ENCODE results near the gene UGDH. TPM values are rescaled to one million over a fixed set of nuclear protein-coding genes. Genes with fewer than 3 reads are reported as not detected.

Gene UGDH
- total RNA-seq, 3 donors from 2014 or later = 148 to 352 (median 263) TPM

- no peaks in the 10 kb centered on the region for H3K4me1 ChIP-seq (ENCODE audit: low read depth)
- H3K4me3 ChIP-seq = no peak overlapping the region
- ATAC-seq = no peak
- TF ChIP-seq, protein P1, sequence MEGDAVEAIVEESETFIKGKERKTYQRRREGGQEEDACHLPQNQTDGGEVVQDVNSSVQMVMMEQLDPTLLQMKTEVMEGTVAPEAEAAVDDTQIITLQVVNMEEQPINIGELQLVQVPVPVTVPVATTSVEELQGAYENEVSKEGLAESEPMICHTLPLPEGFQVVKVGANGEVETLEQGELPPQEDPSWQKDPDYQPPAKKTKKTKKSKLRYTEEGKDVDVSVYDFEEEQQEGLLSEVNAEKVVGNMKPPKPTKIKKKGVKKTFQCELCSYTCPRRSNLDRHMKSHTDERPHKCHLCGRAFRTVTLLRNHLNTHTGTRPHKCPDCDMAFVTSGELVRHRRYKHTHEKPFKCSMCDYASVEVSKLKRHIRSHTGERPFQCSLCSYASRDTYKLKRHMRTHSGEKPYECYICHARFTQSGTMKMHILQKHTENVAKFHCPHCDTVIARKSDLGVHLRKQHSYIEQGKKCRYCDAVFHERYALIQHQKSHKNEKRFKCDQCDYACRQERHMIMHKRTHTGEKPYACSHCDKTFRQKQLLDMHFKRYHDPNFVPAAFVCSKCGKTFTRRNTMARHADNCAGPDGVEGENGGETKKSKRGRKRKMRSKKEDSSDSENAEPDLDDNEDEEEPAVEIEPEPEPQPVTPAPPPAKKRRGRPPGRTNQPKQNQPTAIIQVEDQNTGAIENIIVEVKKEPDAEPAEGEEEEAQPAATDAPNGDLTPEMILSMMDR (IDR thresholded peaks at IDR 0.05) = no peak
- no peaks in the 10 kb centered on the region for H3K36me3 ChIP-seq (ENCODE audit: low read depth)
- intact Hi-C loops (cut with DNase I, micrococcal nuclease) = no loop called here
- H3K9me3 ChIP-seq = no peaks in the 10 kb centered on the region
- no peak for DNase-seq
These were observed 42.5 kb downstream of the UGDH start for GRCh38 chr4:39484582-39485272.

DNA sequence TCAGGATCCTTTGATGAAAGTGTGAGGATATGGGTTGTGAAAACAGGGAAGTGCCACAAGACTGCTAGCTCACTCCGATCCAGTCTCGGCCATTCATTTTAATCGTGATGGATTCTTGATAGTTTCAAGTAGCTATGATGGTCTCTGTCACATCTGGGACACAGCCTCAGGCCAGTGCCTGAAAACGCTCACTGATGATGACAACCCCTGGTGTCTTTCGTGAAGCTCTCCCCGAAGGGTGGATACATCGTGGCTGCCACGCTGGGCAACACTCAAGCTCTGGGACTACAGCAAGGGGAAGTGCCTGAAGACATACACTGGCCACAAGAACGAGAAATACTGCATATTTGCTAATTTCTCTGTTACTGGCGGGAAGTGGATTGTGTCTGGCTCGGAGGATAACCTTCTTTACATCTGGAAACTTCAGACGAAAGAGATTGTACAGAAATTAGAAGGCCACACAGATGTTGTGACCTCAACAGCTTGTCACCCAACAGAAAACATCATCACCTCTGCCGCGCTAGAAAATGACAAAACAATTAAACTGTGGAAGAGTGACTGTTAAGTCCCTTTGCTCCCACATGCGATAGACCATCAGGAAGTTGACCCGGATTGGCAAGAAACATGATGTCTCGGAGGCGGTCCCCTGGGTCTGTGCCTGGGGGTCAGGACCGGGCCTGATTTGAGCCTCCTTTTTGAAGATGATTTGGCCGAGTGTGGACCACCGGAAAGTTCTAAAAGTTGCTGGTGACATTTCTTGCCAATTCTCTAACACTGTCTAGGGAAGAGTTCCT, 46.1 kb downstream of the UGDH start:
- Histone ChIP-seq H3K36me3 (ENCODE audit: low read depth) (no peaks in the 10 kb centered on the region), H3K4me3 (no peak overlapping the region), H3K9me3 (no peaks in the 10 kb centered on the region), H3K4me1 (ENCODE audit: low read depth) (no peaks in the 10 kb centered on the region)
- DNase-seq = no peak
- ATAC-seq = peak; percentile 24
- intact Hi-C loops (cut with DNase I, micrococcal nuclease) = no loop called here
- TF ChIP-seq, protein P1 (IDR thresholded peaks at IDR 0.05) = no peak

DNA sequence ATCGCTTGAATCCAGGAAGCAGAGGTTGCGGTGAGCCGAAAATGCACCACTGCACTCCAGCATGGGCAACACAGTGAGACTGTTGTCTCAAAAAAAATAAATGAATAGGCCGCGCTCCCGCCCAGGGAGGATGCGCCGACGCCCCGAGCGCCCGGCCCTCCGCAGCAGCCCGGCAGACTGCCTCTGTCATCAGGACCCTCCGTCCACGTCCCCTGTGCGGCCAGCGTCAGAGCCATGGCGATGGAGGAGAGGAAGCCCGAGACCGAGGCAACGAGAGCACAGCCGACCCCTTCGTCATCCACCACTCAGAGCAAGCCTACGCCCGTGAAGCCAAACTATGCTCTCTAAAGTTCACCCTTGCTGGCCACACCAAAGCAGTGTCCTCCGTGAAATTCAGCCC, 47.0 kb downstream of the UGDH start:
- ATAC-seq (no peak), DNase-seq (no peak)
- Histone ChIP-seq H3K4me1 (ENCODE audit: low read depth) (no peaks in the 10 kb centered on the region), H3K36me3 (ENCODE audit: low read depth) (no peaks in the 10 kb centered on the region), H3K4me3 (no peak overlapping the region), H3K9me3 (no peaks in the 10 kb centered on the region)
- intact Hi-C loops (cut with DNase I, micrococcal nuclease) = no loop called here
- TF ChIP-seq, protein P1 (IDR thresholded peaks at IDR 0.05) = no peak

GRCh38 chr4:39476187-39476895, 50.9 kb downstream of the UGDH start:
- no peaks in the 10 kb centered on the region for H3K4me1 ChIP-seq (ENCODE audit: low read depth)
- no peak overlapping the region for H3K4me3 ChIP-seq
- TF ChIP-seq, protein P1 (IDR thresholded peaks at IDR 0.05) = no peak
- no peaks in the 10 kb centered on the region for H3K36me3 ChIP-seq (ENCODE audit: low read depth)
- intact Hi-C loops (cut with DNase I, micrococcal nuclease) = no loop called here
- ATAC-seq (no peak), DNase-seq (no peak)
- no peaks in the 10 kb centered on the region for H3K9me3 ChIP-seq

GRCh38 chr4:39472396-39472795, 54.8 kb downstream of the UGDH start:
- ATAC-seq = no peak
- H3K9me3 ChIP-seq = no peaks in the 10 kb centered on the region
- intact Hi-C loops (cut with DNase I, micrococcal nuclease) = no loop called here
- H3K4me3 ChIP-seq = no peak overlapping the region
- H3K36me3 ChIP-seq (ENCODE audit: low read depth) = no peaks in the 10 kb centered on the region
- no peak for DNase-seq
- TF ChIP-seq, protein P1 (IDR thresholded peaks at IDR 0.05) = no peak
- peaks cover 4% of the 10 kb centered on the region for H3K4me1 ChIP-seq (ENCODE audit: low read depth)
